SK-N-SH treated with all-trans-retinoic acid at 6 μM for 48 hours (cell line): ENCODE results near the gene FAT1.

Source experiments
- ATAC-seq: fragments of 200-7000 bp; cut with Tn5 transposase; 3 replicates; pipeline ENCODE4 v1.9.1; 2020; ENCODE audit warnings: mild to moderate bottlenecking, moderate library complexity
- ARNTL ChIP-seq: fragments of 450-650 bp; formaldehyde crosslinking; IDR thresholded peaks from 2 replicates; pipeline ENCODE4 v1.5.0; 2020; ENCODE audit warnings: low read depth, mild to moderate bottlenecking, moderate library complexity, borderline replicate concordance
- BACH2 ChIP-seq: fragments of 250-450 bp; sonication (Bioruptor Pico); IDR thresholded peaks from 2 replicates; pipeline ENCODE4 v1.9.0; 2021; ENCODE audit warnings: mild to moderate bottlenecking, borderline replicate concordance
- CSDC2 ChIP-seq: fragments of 250-450 bp; sonication (Bioruptor Pico); IDR thresholded peaks from 2 replicates; pipeline ENCODE4 v1.5.0; 2020; ENCODE audit warnings: mild to moderate bottlenecking, moderate library complexity
- CSRNP3 ChIP-seq: fragments of 250-450 bp; sonication (Bioruptor Pico); IDR thresholded peaks from 2 replicates; pipeline ENCODE4 v1.5.1; 2021; ENCODE audit warnings: mild to moderate bottlenecking, moderate library complexity
- OSR1 ChIP-seq: fragments of 250-450 bp; sonication (Bioruptor Pico); IDR thresholded peaks from 2 replicates; pipeline ENCODE4 v1.8.0; 2022; ENCODE audit warnings: moderate library complexity, mild to moderate bottlenecking, inconsistent platforms
- PPARA ChIP-seq: fragments of 250-450 bp; sonication (Bioruptor Pico); IDR thresholded peaks from 2 replicates; pipeline ENCODE4 v1.5.0; 2020; ENCODE audit warnings: mild to moderate bottlenecking, borderline replicate concordance
- SNAI2 ChIP-seq: fragments of 250-450 bp; sonication (Bioruptor Pico); IDR thresholded peaks from 2 replicates; pipeline ENCODE4 v1.5.0; 2020; ENCODE audit warnings: mild to moderate bottlenecking, moderate library complexity
- TCF4 ChIP-seq: fragments of 250-450 bp; sonication (Bioruptor Pico); IDR thresholded peaks from 2 replicates; pipeline ENCODE4 v1.8.0; 2021; ENCODE audit warnings: mild to moderate bottlenecking, moderate library complexity, borderline replicate concordance
- TOX ChIP-seq: fragments of 250-450 bp; sonication (Bioruptor Pico); IDR thresholded peaks from 2 replicates; pipeline ENCODE4 v1.8.0; 2021; ENCODE audit warnings: mild to moderate bottlenecking, moderate library complexity, borderline replicate concordance
- TSHZ2 ChIP-seq: fragments of 250-450 bp; sonication (Bioruptor Pico); IDR thresholded peaks from 2 replicates; pipeline ENCODE4 v1.5.0; 2020; ENCODE audit warnings: mild to moderate bottlenecking, moderate library complexity
- ZFP3 ChIP-seq: fragments of 250-450 bp; sonication (Bioruptor Pico); IDR thresholded peaks from 2 replicates; pipeline ENCODE4 v1.5.0; 2020; ENCODE audit warnings: mild to moderate bottlenecking, moderate library complexity
- ZNF565 ChIP-seq: fragments of 450-650 bp; formaldehyde crosslinking; conservative IDR thresholded peaks from 2 replicates; pipeline ENCODE4 v1.5.0; 2020; ENCODE audit warnings: low read depth, mild to moderate bottlenecking, moderate library complexity
- TF ChIP-seq, protein P1 (sequence below): fragments of 250-450 bp; sonication (Bioruptor Pico); IDR thresholded peaks from 2 replicates; pipeline ENCODE4 v1.8.0; 2021; ENCODE audit warnings: low read depth, mild to moderate bottlenecking, moderate library complexity, borderline replicate concordance

The FAT1 gene

DNA sequence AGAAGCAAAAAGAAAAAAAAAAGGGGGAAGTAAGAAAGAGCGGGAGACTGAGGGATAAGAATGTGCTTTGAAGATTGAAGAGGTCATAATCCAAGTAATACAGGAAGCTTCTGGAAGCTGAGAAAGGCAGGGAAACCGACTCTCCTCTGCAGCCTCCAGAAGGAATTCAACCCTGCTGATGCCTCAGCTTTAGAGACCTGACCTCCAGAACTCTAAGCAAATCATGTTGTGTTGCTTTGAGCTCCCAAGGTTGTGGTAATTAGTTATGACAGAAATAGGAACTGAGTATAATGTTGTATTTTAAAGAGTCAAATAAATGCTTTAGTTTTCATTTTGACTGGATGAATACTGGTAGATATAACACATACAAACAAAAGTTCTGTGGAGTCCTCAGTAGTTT, 48.0 kb upstream of the FAT1 start:
- TF ChIP-seq TSHZ2 (CRISPR knock-in tag), result no peak
- no peak for ATAC-seq

- TF ChIP-seq SNAI2 (CRISPR knock-in tag) (no peak), PPARA (CRISPR knock-in tag) (no peak), TSHZ2 (CRISPR knock-in tag) (no peak)
- no peak for ATAC-seq
Measured at GRCh38 chr4:186770481-186771175, 47.0 kb upstream of the FAT1 start.

- TF ChIP-seq ZFP3 (CRISPR knock-in tag) (no peak), ARNTL (no peak), TCF4 (no peak), BACH2 (CRISPR knock-in tag) (no peak), CSRNP3 (CRISPR knock-in tag) (no peak), ZNF565 (no peak), PPARA (CRISPR knock-in tag) (no peak), TSHZ2 (CRISPR knock-in tag) (no peak)
- ATAC-seq, result no peak
Measured at GRCh38 chr4:186767794-186768193, 44.1 kb upstream of the FAT1 start.

- no peak for ATAC-seq
- TF ChIP-seq CSRNP3 (CRISPR knock-in tag), result no peak
- no peak for TF ChIP-seq TSHZ2 (CRISPR knock-in tag)
- TF ChIP-seq BACH2 (CRISPR knock-in tag), result no peak
- no peak for TF ChIP-seq ZNF565
- TF ChIP-seq, protein P1, sequence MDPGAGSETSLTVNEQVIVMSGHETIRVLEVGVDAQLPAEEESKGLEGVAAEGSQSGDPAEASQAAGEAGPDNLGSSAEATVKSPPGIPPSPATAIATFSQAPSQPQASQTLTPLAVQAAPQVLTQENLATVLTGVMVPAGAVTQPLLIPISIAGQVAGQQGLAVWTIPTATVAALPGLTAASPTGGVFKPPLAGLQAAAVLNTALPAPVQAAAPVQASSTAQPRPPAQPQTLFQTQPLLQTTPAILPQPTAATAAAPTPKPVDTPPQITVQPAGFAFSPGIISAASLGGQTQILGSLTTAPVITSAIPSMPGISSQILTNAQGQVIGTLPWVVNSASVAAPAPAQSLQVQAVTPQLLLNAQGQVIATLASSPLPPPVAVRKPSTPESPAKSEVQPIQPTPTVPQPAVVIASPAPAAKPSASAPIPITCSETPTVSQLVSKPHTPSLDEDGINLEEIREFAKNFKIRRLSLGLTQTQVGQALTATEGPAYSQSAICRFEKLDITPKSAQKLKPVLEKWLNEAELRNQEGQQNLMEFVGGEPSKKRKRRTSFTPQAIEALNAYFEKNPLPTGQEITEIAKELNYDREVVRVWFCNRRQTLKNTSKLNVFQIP (CRISPR knock-in tag), result no peak
- TF ChIP-seq CSDC2 (CRISPR knock-in tag), result no peak
- no peak for TF ChIP-seq SNAI2 (CRISPR knock-in tag)
- no peak for TF ChIP-seq ZFP3 (CRISPR knock-in tag)
- no peak for TF ChIP-seq OSR1 (CRISPR knock-in tag)
- no peak for TF ChIP-seq TOX (CRISPR knock-in tag)
- TF ChIP-seq ARNTL, result no peak
Measured at GRCh38 chr4:186765673-186766546, 42.3 kb upstream of the FAT1 start.
